ENCODE data around the gene ZCCHC24. TPM values are rescaled to one million over a fixed set of nuclear protein-coding genes. Genes with fewer than 3 reads are reported as not detected.

ZCCHC24 gene
- total and polyA plus RNA-seq, 2 of the 8 experiments (the other 6 are each of a cell fraction or from before 2014, with no cell fraction given): 3.9 to 6.9 TPM

- H3K79me1 ChIP-seq (ENCODE audit: low read depth, low read length): no peaks in the 10 kb centered on the region
- DNase-seq (ENCODE audit: low read depth in 1 of 2, low spot score in 2 of 2) (no peak), FAIRE-seq (no peak)
- H3K27ac ChIP-seq (ENCODE audit: low read depth, low read length): no peak overlapping the region
- 82% methylated on average over 9 of the region's 9 CpGs; no CpG with 5 or more reads in 1 of the 2 experiments for WGBS, 2 experiments (ENCODE audit: extremely low coverage in 1 of 2, insufficient coverage in 1 of 2, insufficient read length in 1 of 2, insufficient replicate concordance in 2 of 2, low coverage in 1 of 2, low lambda C conversion rate in 2 of 2, missing lambda C conversion rate in 1 of 2)
- peak overlapping the region; percentile 5 for H3K4ac ChIP-seq (replicated peaks; ENCODE audit: insufficient read length, low read depth, low read length)
- no peak overlapping the region for H3K9ac ChIP-seq (replicated peaks in 1 of 4; ENCODE audit: extremely low read depth in 1 of 4, low read depth in 3 of 4, low read length in 3 of 4)
- no peaks in the 10 kb centered on the region for H3K27me3 ChIP-seq (replicated peaks in 1 of 4; ENCODE audit: control insufficient read depth in 3 of 4, extremely low read depth in 1 of 4, insufficient read depth in 3 of 4, low read length in 3 of 4)
- H4K20me1 ChIP-seq (replicated peaks in 1 of 2; ENCODE audit: control insufficient read depth in 1 of 2, insufficient read depth in 2 of 2, low read length in 2 of 2): peaks cover 0 to 4% of the 10 kb centered on the region in 2 experiments
- no peak overlapping the region for H3K14ac ChIP-seq (ENCODE audit: insufficient read length)
- H3K79me2 ChIP-seq (ENCODE audit: control insufficient read depth in 1 of 2, insufficient read depth in 2 of 2, low read length in 2 of 2): no peaks in the 10 kb centered on the region
- H4K5ac ChIP-seq (ENCODE audit: insufficient read length, low read depth, low read length): no peak overlapping the region
- H4K91ac ChIP-seq (replicated peaks; ENCODE audit: insufficient read length, low read length): no peak overlapping the region
- H3K56ac ChIP-seq (replicated peaks; ENCODE audit: insufficient read length, low read depth, low read length): no peak overlapping the region
- H4K8ac ChIP-seq (ENCODE audit: extremely low read depth, insufficient read depth, low read length): no peak overlapping the region; the same call in 1 of the 2 replicates
- H3K9me3 ChIP-seq (ENCODE audit: insufficient read depth in 2 of 2, low read depth in 1 of 2, low read length in 1 of 2): no peaks in the 10 kb centered on the region
- no peak overlapping the region for H2AK5ac ChIP-seq (ENCODE audit: low read depth, low read length)
- H3K18ac ChIP-seq (ENCODE audit: extremely low read depth, low read length): no peak overlapping the region
- H2BK20ac ChIP-seq (ENCODE audit: low read length): no peak overlapping the region
- no peak overlapping the region for H3K4me3 ChIP-seq (ENCODE audit: extremely low read depth in 1 of 4, insufficient read depth in 2 of 4, low read depth in 3 of 4, low read length in 4 of 4)
- H3K23me2 ChIP-seq (ENCODE audit: low read depth, low read length): no peaks in the 10 kb centered on the region; the same call in 1 of the 2 replicates
- H2BK15ac ChIP-seq (ENCODE audit: low read length): no peak overlapping the region
- no peak overlapping the region for H2BK120ac ChIP-seq (replicated peaks; ENCODE audit: low read depth, low read length)
- peaks cover 0 to 8% (median 3%) of the 10 kb centered on the region in 4 experiments; a peak in 6 of 7 replicates for H3K4me1 ChIP-seq (replicated peaks in 1 of 4; ENCODE audit: control insufficient read depth in 3 of 4, insufficient read depth in 4 of 4, low read length in 3 of 4)
- no peak overlapping the region for H2BK5ac ChIP-seq (ENCODE audit: low read depth, low read length)
- no peak overlapping the region for H2AFZ ChIP-seq (ENCODE audit: low read length)
- no peak overlapping the region for H3K4me2 ChIP-seq (ENCODE audit: insufficient read depth in 1 of 2, low read depth in 2 of 2, low read length in 2 of 2)
- ChIA-PET CTCF (ENCODE audit: partially characterized antibody) (interaction anchor here (0.7 to 1.5 kb wide), 7 partner anchors 9 to 48 kb away, joined by 3 to 8 read pairs (median 3); no protein-coding TSS in a partner anchor), POLR2A (ENCODE audit: partially characterized antibody) (interaction anchor here (0.8 to 2.0 kb wide), 3 partner anchors 11 to 16 kb away, joined by 3 to 4 read pairs (median 4); no protein-coding TSS in a partner anchor)
- H3K23ac ChIP-seq (ENCODE audit: insufficient read length): no peak overlapping the region
- H2BK12ac ChIP-seq (ENCODE audit: low read depth, low read length): no peak overlapping the region
- H3K36me3 ChIP-seq (ENCODE audit: control insufficient read depth in 2 of 4, insufficient read depth in 4 of 4, low read length in 3 of 4): no peaks in the 10 kb centered on the region
- TF ChIP-seq BRCA1 (IDR thresholded peaks at IDR 0.05; ENCODE audit: low read depth, low read length): no peak
- TF ChIP-seq CHD1 (IDR thresholded peaks at IDR 0.05; ENCODE audit: low read depth, low read length): no peak
- TF ChIP-seq KDM5A (IDR thresholded peaks at IDR 0.05; ENCODE audit: low read length): no peak
- no peak for TF ChIP-seq SIN3A (conservative IDR thresholded peaks at IDR 0.05 in 1 of 2, IDR thresholded peaks at IDR 0.05 in 1 of 2; ENCODE audit: low read depth in 1 of 2, low read length in 2 of 2)
- no peak for TF ChIP-seq NRF1 (IDR thresholded peaks at IDR 0.05; ENCODE audit: low read depth, low read length)
- no peak for TF ChIP-seq SAP30 (IDR thresholded peaks at IDR 0.05; ENCODE audit: insufficient read depth, insufficient replicate concordance, low read length)
- no peak for TF ChIP-seq ASH2L (IDR thresholded peaks at IDR 0.05; ENCODE audit: low read length)
- TF ChIP-seq POLR2AphosphoS5 (IDR thresholded peaks at IDR 0.05; ENCODE audit: low read depth, low read length): no peak
- no peak for TF ChIP-seq CBX5 (IDR thresholded peaks at IDR 0.05; ENCODE audit: low read depth, low read length)
- TF ChIP-seq, protein P1, sequence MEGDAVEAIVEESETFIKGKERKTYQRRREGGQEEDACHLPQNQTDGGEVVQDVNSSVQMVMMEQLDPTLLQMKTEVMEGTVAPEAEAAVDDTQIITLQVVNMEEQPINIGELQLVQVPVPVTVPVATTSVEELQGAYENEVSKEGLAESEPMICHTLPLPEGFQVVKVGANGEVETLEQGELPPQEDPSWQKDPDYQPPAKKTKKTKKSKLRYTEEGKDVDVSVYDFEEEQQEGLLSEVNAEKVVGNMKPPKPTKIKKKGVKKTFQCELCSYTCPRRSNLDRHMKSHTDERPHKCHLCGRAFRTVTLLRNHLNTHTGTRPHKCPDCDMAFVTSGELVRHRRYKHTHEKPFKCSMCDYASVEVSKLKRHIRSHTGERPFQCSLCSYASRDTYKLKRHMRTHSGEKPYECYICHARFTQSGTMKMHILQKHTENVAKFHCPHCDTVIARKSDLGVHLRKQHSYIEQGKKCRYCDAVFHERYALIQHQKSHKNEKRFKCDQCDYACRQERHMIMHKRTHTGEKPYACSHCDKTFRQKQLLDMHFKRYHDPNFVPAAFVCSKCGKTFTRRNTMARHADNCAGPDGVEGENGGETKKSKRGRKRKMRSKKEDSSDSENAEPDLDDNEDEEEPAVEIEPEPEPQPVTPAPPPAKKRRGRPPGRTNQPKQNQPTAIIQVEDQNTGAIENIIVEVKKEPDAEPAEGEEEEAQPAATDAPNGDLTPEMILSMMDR (IDR thresholded peaks at IDR 0.05; ENCODE audit: control extremely low read depth in 1 of 3, insufficient read depth in 1 of 3, low read depth in 1 of 3, low read length in 3 of 3): no peak
Observed at GRCh38 chr10:79422178-79422892, 23.1 kb downstream of the ZCCHC24 start.
